Measurements from ENCODE around the gene ZC3H12A. TPM values are rescaled to one million over a fixed set of nuclear protein-coding genes. Genes with fewer than 3 reads are reported as not detected.
A peak's percentile ranks its signal among the peaks of the same experiment; 100 is the strongest.

Gene ZC3H12A
- total and polyA plus RNA-seq, 4 donors = 2.1 to 10.9 (median 3.0) TPM

- no peak for TF ChIP-seq REST (IDR thresholded peaks at IDR 0.05)
- TF ChIP-seq SP1 (IDR thresholded peaks at IDR 0.05) = no peak
- TF ChIP-seq FOXA2 (IDR thresholded peaks at IDR 0.05) = no peak
- no peak for TF ChIP-seq NR2F2 (IDR thresholded peaks at IDR 0.05)
- TF ChIP-seq HNF4G (IDR thresholded peaks at IDR 0.05) = no peak
- TF ChIP-seq RXRA (IDR thresholded peaks at IDR 0.05) = no peak
- TF ChIP-seq YY1 (IDR thresholded peaks at IDR 0.05) = no peak
- no peak for TF ChIP-seq ZBTB33 (IDR thresholded peaks at IDR 0.05)
- no peak for TF ChIP-seq HNF4A (conservative IDR thresholded peaks at IDR 0.05)
- TF ChIP-seq JUND (IDR thresholded peaks at IDR 0.05) = no peak
- no peak for TF ChIP-seq MAX (IDR thresholded peaks at IDR 0.05)
- TF ChIP-seq FOXA1 (IDR thresholded peaks at IDR 0.05) = no peak
Measured at GRCh38 chr1:37533317-37534093, 59.1 kb downstream of the ZC3H12A start (continued).

Small RNA genes lying within 50 kb of the gene (small RNA-seq; reads per million reads assigned to genes)
- 0.31 reads per million, percentile 30 among the genes with 10 or more reads in this experiment for gene MIR5581

Other genes starting within 250 kb of the ZC3H12A start
- gene MEAF6, start 40.2 kb downstream of the ZC3H12A start, total RNA-seq = 10 to 100 TPM; 23.5 to 25.3 TPM
- 10 to 100 TPM; 18.7 to 18.8 TPM for gene MEAF6, start 40.2 kb downstream of the ZC3H12A start, polyA plus RNA-seq
- 1 to 10 TPM; 7.9 to 9.7 TPM for gene SNIP1, start 79.7 kb downstream of the ZC3H12A start, total RNA-seq
- 1 to 10 TPM; 1.8 to 2.8 TPM for gene SNIP1, start 79.7 kb downstream of the ZC3H12A start, polyA plus RNA-seq
- gene DNALI1, start 82.4 kb downstream of the ZC3H12A start, total RNA-seq = 1 to 10 TPM; 1.5 to 3.1 TPM
- 1 to 10 TPM; 5.2 to 8.6 TPM for gene DNALI1, start 82.4 kb downstream of the ZC3H12A start, polyA plus RNA-seq
- gene GNL2, start 121.4 kb downstream of the ZC3H12A start, total RNA-seq = 10 to 100 TPM; 27.6 to 29.2 TPM
- gene GNL2, start 121.4 kb downstream of the ZC3H12A start, polyA plus RNA-seq = 10 to 100 TPM; 14.8 to 15.0 TPM
- gene RSPO1, start 160.3 kb downstream of the ZC3H12A start, total RNA-seq = under 1 TPM; 0.08 to 0.14 TPM
- under 1 TPM in 1 of 2 donors, not detected in 1; 0.06 TPM for gene RSPO1, start 160.3 kb downstream of the ZC3H12A start, polyA plus RNA-seq
- 10 to 100 TPM in 1 of 2 donors, under 1 TPM in 1; 0.25 to 16.5 TPM for gene CDCA8, start 217.9 kb downstream of the ZC3H12A start, total RNA-seq
- 1 to 10 TPM in 1 of 2 donors, under 1 TPM in 1; 0.53 to 2.3 TPM for gene CDCA8, start 217.9 kb downstream of the ZC3H12A start, polyA plus RNA-seq